B cell (primary cell): ENCODE results near the gene PDE6A. TPM values are rescaled to one million over a fixed set of nuclear protein-coding genes. Genes with fewer than 3 reads are reported as not detected.

Source experiments
- ATAC-seq: fragments of 200-7000 bp; cut with Tn5 transposase; one replicate; pipeline ENCODE4 v1.10.0; 2021; ENCODE audit warnings: low read depth, mild to moderate bottlenecking, moderate number of reproducible peaks, moderate library complexity
- CTCF ChIA-PET: fragments of 350-600 bp; sonication (Branson Sonifier 250); formaldehyde crosslinking; loops from one replicate; lab custom pipeline; 2021; ENCODE audit warnings: antibody characterized with exemption, inconsistent platforms; lab: Charles Lee
- POLR2A ChIA-PET: fragments of 350-600 bp; sonication (Branson Sonifier 250); formaldehyde crosslinking; loops from one replicate; lab custom pipeline; 2021; ENCODE audit warnings: antibody characterized with exemption; lab: Charles Lee
- DNase-seq: peaks from one replicate; pipeline ENCODE4 v3.0.0; 2013
- H2AFZ ChIP-seq: 2 replicates; pipeline ENCODE4 v1.6.1; 2012; ENCODE audit warnings: mild to moderate bottlenecking, low read depth, low read length; ENCODE audit not compliant: insufficient read depth, poor library complexity, severe bottlenecking
- H3K27ac ChIP-seq, 2 donors: 1 replicate in 1 of 2; 2 replicates in 1 of 2; pipeline ENCODE4 v1.5.1; 2012 to 2013; ENCODE audit warnings: low read length in 2 of 2, mild to moderate bottlenecking in 2 of 2, moderate library complexity in 1 of 2
- H3K27me3 ChIP-seq, 4 experiments: fragments of 200-600 bp in 1 of 4; sonication (generic) in 1 of 4; replicated peaks in 1 of 4; 1 replicate in 2 of 4; 2 replicates in 2 of 4; pipeline versions ENCODE4 v1.6.1 to v1.7.0; 2013 to 2016; ENCODE audit warnings: low read length in 3 of 4, mild to moderate bottlenecking in 2 of 4, mixed read lengths in 1 of 4, moderate library complexity in 1 of 4; ENCODE audit not compliant: insufficient read depth in 4 of 4, control insufficient read depth in 3 of 4; ENCODE audit errors: control extremely low read depth in 1 of 4
- H3K36me3 ChIP-seq, 2 experiments: replicated peaks in 1 of 2; 1 replicate in 1 of 2; 2 replicates in 1 of 2; pipeline versions ENCODE4 v1.6.1 to v1.7.1; 2013; ENCODE audit warnings: low read length in 1 of 2; ENCODE audit not compliant: insufficient read depth in 2 of 2, control insufficient read depth in 1 of 2; ENCODE audit errors: control extremely low read depth in 1 of 2, extremely low read depth in 1 of 2
- H3K4me1 ChIP-seq, 2 donors: fragments of 200-600 bp in 1 of 2; sonication (generic) in 1 of 2; 1 replicate in 1 of 2; 2 replicates in 1 of 2; pipeline versions ENCODE4 v1.5.1 to v1.6.1; 2013 to 2017; ENCODE audit warnings: low read length in 2 of 2; ENCODE audit not compliant: control insufficient read depth in 2 of 2, insufficient read depth in 2 of 2
- H3K4me2 ChIP-seq: replicated peaks from 2 replicates; pipeline ENCODE3; 2012; ENCODE audit warnings: mild to moderate bottlenecking, low read depth, low read length; ENCODE audit not compliant: poor library complexity, severe bottlenecking
- H3K4me3 ChIP-seq, 5 experiments: fragments of 200-600 bp in 1 of 5; sonication (generic) in 1 of 5; 1 replicate in 3 of 5; 2 replicates in 2 of 5; pipeline versions ENCODE4 v1.5.1 to v1.7.0; 2011 to 2016; ENCODE audit warnings: low read length in 4 of 5, mild to moderate bottlenecking in 4 of 5, low read depth in 2 of 5, control low read depth in 1 of 5, moderate library complexity in 1 of 5; ENCODE audit not compliant: insufficient read depth in 1 of 5; ENCODE audit errors: control extremely low read depth in 1 of 5, extremely low read depth in 1 of 5
- H3K79me2 ChIP-seq: fragments of 200-600 bp; sonication (generic); one replicate; pipeline ENCODE4 v1.6.0; 2016; ENCODE audit warnings: low read length; ENCODE audit not compliant: control insufficient read depth, insufficient read depth
- H3K9ac ChIP-seq: fragments of 200-600 bp; sonication (generic); 2 replicates; pipeline ENCODE4 v1.6.1; 2017; ENCODE audit warnings: mild to moderate bottlenecking, low read length, moderate library complexity
- H3K9me3 ChIP-seq, 3 donors: one replicate each; pipeline versions ENCODE4 v1.6.1 to v1.7.1; 2013; ENCODE audit warnings: low read length in 2 of 3; ENCODE audit not compliant: control insufficient read depth in 2 of 3, insufficient read depth in 1 of 3; ENCODE audit errors: control extremely low read depth in 1 of 3
- H4K20me1 ChIP-seq: 2 replicates; pipeline ENCODE4 v1.6.0; 2012; ENCODE audit warnings: mild to moderate bottlenecking, low read length; ENCODE audit not compliant: insufficient read depth, control insufficient read depth, poor library complexity, severe bottlenecking
- H3K27ac Mint-ChIP-seq: one replicate; pipeline ENCODE4 v1.8.0; 2021; ENCODE audit warnings: mixed read lengths
- H3K27me3 Mint-ChIP-seq: one replicate; pipeline ENCODE4 v1.8.0; 2021; ENCODE audit warnings: mixed read lengths
- H3K4me1 Mint-ChIP-seq: one replicate; pipeline ENCODE4 v1.8.0; 2021; ENCODE audit warnings: mixed read lengths
- H3K4me3 Mint-ChIP-seq: one replicate; pipeline ENCODE4 v1.8.0; 2021; ENCODE audit warnings: mixed read lengths
- H3K9me3 Mint-ChIP-seq: one replicate; pipeline ENCODE4 v1.8.0; 2022; ENCODE audit warnings: mixed read lengths; ENCODE audit not compliant: insufficient read depth
- CTCF ChIP-seq: fragments of 200-600 bp; IDR thresholded peaks from one replicate; pipeline ENCODE4 v1.8.0; 2022; ENCODE audit warnings: antibody characterized with exemption, mild to moderate bottlenecking
- EZH2 ChIP-seq: IDR thresholded peaks from 2 replicates; pipeline ENCODE4 v1.6.1; 2012; ENCODE audit warnings: borderline replicate concordance, low read depth, mild to moderate bottlenecking, moderate library complexity, low read length; ENCODE audit not compliant: insufficient read depth, poor library complexity, severe bottlenecking
- WGBS: methylation state at CpG from one replicate; pipeline ENCODE4 v1.1.5; 2013; ENCODE audit warnings: missing lambda C conversion rate; ENCODE audit not compliant: insufficient coverage; 5-methylcytosine and 5-hydroxymethylcytosine counted together
- intact Hi-C: fragments of 100-400 bp; cut with micrococcal nuclease; formaldehyde crosslinking; loops from one replicate; pipeline ENCODE4 v1.10.0; 2022
- polyA plus RNA-seq: library from polyadenylated mRNA; depleted of rRNA; stranded (reverse); fragments of >200 nt; gene quantifications from 2 replicates; pipeline ENCODE4 v1.2.3, GENCODE V29; 2012
- total RNA-seq, 2 donors: library from RNA; stranded (reverse); fragments of 120-200 nt in 1 of 2; gene quantifications; 1 replicate in 1 of 2; 2 replicates in 1 of 2; pipeline versions ENCODE4 v1.2.3 to v1.2.4, GENCODE V29; 2013 to 2022

Gene PDE6A
- total and polyA plus RNA-seq, 2 donors (not counting 1 experiment from before 2014, with no cell fraction given) = not detected

- Histone ChIP-seq H3K4me3 (no peak overlapping the region), H3K27ac (no peak overlapping the region), H4K20me1 (peaks cover 4% of the 10 kb centered on the region), H3K27me3 (no peaks in the 10 kb centered on the region), H2AFZ (no peak overlapping the region), H3K9me3 (no peaks in the 10 kb centered on the region), H3K9ac (no peak overlapping the region), H3K4me2 (no peak overlapping the region), H3K4me1 (no peaks in the 10 kb centered on the region), H3K79me2 (no peaks in the 10 kb centered on the region), H3K36me3 (peaks cover 0 to 10% of the 10 kb centered on the region in 2 experiments)
- ChIA-PET POLR2A (no interaction called here), CTCF (interaction anchor here (0.5 to 16.5 kb wide), 4 partner anchors 26 to 185 kb away, joined by 3 to 389 read pairs (median 222); no protein-coding TSS in a partner anchor)
- WGBS = 85% methylated on average over 2 of the region's 7 CpGs
- H3K4me3 Mint-ChIP-seq = no peak overlapping the region
- peaks cover 1% of the 10 kb centered on the region for H3K4me1 Mint-ChIP-seq
- DNase-seq (no peak), ATAC-seq (no peak)
- intact Hi-C loops = no loop called here
- no peak overlapping the region for H3K27ac Mint-ChIP-seq
- H3K9me3 Mint-ChIP-seq = no peaks in the 10 kb centered on the region
- H3K27me3 Mint-ChIP-seq = no peaks in the 10 kb centered on the region
- TF ChIP-seq EZH2 (no peak), CTCF (no peak)
These were observed 120.5 kb downstream of the PDE6A start for GRCh38 chr5:149824120-149824519.

- WGBS = 92% methylated on average over 3 of the region's 5 CpGs
- TF ChIP-seq EZH2 = no peak
- TF ChIP-seq CTCF = no peak
- Histone ChIP-seq H2AFZ (no peak overlapping the region), H3K4me2 (no peak overlapping the region), H3K36me3 (peaks cover 0 to 10% of the 10 kb centered on the region in 2 experiments), H3K9ac (no peak overlapping the region), H3K79me2 (no peaks in the 10 kb centered on the region), H3K4me3 (no peak overlapping the region), H3K4me1 (no peaks in the 10 kb centered on the region), H3K27ac (no peak overlapping the region), H3K27me3 (no peaks in the 10 kb centered on the region), H3K9me3 (no peaks in the 10 kb centered on the region), H4K20me1 (no peaks in the 10 kb centered on the region)
- Mint-ChIP-seq H3K27me3 (no peaks in the 10 kb centered on the region), H3K9me3 (no peaks in the 10 kb centered on the region), H3K4me1 (no peaks in the 10 kb centered on the region), H3K4me3 (no peak overlapping the region), H3K27ac (no peak overlapping the region)
- intact Hi-C loops = no loop called here
- POLR2A ChIA-PET = no interaction called here
- ATAC-seq (no peak), DNase-seq (no peak)
- CTCF ChIA-PET = interaction anchor here (1.0 to 15.2 kb wide), 4 partner anchors 29 to 185 kb away, joined by 3 to 389 read pairs (median 5); no protein-coding TSS in a partner anchor
These were observed 121.2 kb downstream of the PDE6A start for GRCh38 chr5:149823375-149823774.
